Activated CD4-positive, alpha-beta T cell treated with anti-CD3 and anti-CD28 coated beads for 36 hours (primary cell): ENCODE data around the gene TRAFD1. TPM values are rescaled to one million over a fixed set of nuclear protein-coding genes. Genes with fewer than 3 reads are reported as not detected.

Source experiments
- ATAC-seq: fragments of 200-7000 bp; cut with Tn5 transposase; one replicate; pipeline ENCODE4 v1.10.0; 2021; ENCODE audit warnings: mild to moderate bottlenecking, moderate library complexity
- CTCF ChIA-PET: fragments of 350-600 bp; sonication (Branson Sonifier 250); formaldehyde crosslinking; loops from one replicate; lab custom pipeline; 2021; ENCODE audit warnings: antibody characterized with exemption; lab: Charles Lee
- POLR2A ChIA-PET: fragments of 350-600 bp; sonication (Branson Sonifier 250); formaldehyde crosslinking; loops from one replicate; lab custom pipeline; 2021; ENCODE audit warnings: antibody characterized with exemption, inconsistent platforms; lab: Charles Lee
- DNase-seq: peaks from one replicate; pipeline ENCODE4 v3.0.0-alpha.2; 2020
- H3K27ac Mint-ChIP-seq: one replicate; pipeline ENCODE4 v1.8.0; 2021; ENCODE audit warnings: mixed read lengths
- H3K27me3 Mint-ChIP-seq: one replicate; pipeline ENCODE4 v1.8.0; 2021; ENCODE audit warnings: mixed read lengths
- H3K36me3 Mint-ChIP-seq: one replicate; pipeline ENCODE4 v1.8.0; 2021; ENCODE audit warnings: low read depth, mixed read lengths
- H3K4me1 Mint-ChIP-seq: one replicate; pipeline ENCODE4 v1.8.0; 2021; ENCODE audit warnings: mixed read lengths
- H3K4me3 Mint-ChIP-seq: one replicate; pipeline ENCODE4 v1.8.0; 2021; ENCODE audit warnings: mild to moderate bottlenecking, moderate library complexity, mixed read lengths
- H3K9me3 Mint-ChIP-seq: one replicate; pipeline ENCODE4 v1.8.0; 2021; ENCODE audit warnings: low read depth, mixed read lengths
- intact Hi-C, 2 experiments: fragments of 100-400 bp; cut with DNase I in 1 of 2; cut with micrococcal nuclease in 1 of 2; formaldehyde crosslinking; loops; one replicate each; pipeline versions ENCODE4 v1.14.2 to v1.15.1; 2022 to 2024; cut with DNase I, micrococcal nuclease
- total RNA-seq, 2 experiments: library from RNA; stranded (reverse); gene quantifications; one replicate each; pipeline ENCODE4 v1.2.3, GENCODE V29; 2021

Gene TRAFD1
- total RNA-seq, 2 experiments from 2014 or later, result 52.5 to 54.1 TPM

DNA sequence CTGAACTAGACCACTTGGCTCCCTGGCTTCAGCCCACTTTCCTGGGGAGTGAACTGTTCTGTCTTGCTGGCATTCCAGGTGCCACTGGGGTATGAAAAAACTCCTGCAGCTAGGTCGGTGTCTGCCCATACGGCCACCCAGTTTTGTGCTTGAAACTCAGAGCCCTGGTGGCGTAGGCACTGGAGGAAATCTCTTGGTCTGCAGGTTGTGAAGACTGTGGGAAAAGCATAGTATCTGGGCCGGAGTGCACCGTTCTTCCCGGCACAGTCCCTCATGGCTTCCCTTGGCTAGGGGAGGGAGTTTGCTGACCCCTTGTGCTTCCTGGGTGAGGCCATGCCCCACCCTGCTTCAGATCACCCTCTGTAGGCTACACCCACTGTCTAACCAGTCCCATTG, 33.8 kb downstream of the TRAFD1 start:
- Mint-ChIP-seq H3K36me3 (peaks cover 77% of the 10 kb centered on the region), H3K27me3 (no peaks in the 10 kb centered on the region), H3K27ac (peak overlapping the region; percentile 49), H3K4me1 (peaks cover 13% of the 10 kb centered on the region), H3K4me3 (no peak overlapping the region), H3K9me3 (peaks cover 28% of the 10 kb centered on the region)
- DNase-seq (no peak), ATAC-seq (no peak)
- intact Hi-C loops, result no loop called here
- ChIA-PET POLR2A (interaction anchor here (0.5 kb wide), 1 partner anchor 185 kb away, joined by 5 read pairs; no protein-coding TSS in a partner anchor), CTCF (interaction anchor here (0.6 to 0.9 kb wide), 2 partner anchors 15 to 59 kb away, joined by 3 read pairs; no protein-coding TSS in a partner anchor)

DNA sequence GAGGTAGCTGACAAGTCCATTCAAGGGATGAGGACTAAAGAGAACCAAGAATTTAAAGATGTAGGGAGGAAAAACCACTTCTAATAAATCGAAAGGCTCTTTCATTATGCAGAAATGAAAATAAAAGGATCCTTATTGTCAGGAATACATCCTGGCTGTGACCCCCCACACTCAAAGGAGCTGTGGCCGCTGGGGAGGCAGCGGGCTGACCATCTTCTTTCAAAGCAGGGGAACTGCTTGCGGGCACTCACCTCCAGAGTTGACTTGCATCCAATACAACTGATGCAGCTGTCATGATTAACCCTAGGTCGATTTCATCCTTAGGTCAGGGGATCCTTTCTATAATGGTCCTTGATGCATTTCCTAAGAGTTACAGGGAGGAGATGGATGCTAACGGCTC, 35.3 kb downstream of the TRAFD1 start:
- Mint-ChIP-seq H3K4me1 (peaks cover 13% of the 10 kb centered on the region), H3K27ac (no peak overlapping the region), H3K36me3 (peaks cover 65% of the 10 kb centered on the region), H3K4me3 (no peak overlapping the region), H3K27me3 (no peaks in the 10 kb centered on the region), H3K9me3 (peaks cover 26% of the 10 kb centered on the region)
- ATAC-seq (no peak), DNase-seq (no peak)
- intact Hi-C loops, result no loop called here
- ChIA-PET CTCF (no interaction called here), POLR2A (no interaction called here)

DNA sequence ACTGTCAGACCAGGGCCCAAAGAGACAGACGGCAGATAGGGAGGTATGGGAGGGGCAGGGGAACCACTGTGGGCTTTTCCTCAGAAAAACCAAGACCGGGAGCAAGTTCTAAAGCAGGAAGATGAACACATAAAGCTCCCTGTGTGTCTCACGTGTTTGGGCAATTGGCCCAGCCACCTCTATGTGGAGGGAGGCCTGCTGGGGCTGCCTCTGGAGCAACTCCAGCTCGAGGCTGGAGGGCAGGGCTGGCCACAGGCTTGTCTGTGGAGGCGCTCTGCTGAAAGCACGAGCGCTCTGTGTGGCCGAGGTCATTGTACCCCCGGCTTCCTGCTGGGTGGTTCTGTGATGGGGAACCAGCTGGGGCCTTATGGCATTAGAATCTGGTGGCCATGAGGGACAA, 36.4 kb downstream of the TRAFD1 start:
- no peak for DNase-seq
- Mint-ChIP-seq H3K27me3 (no peaks in the 10 kb centered on the region), H3K4me1 (peaks cover 13% of the 10 kb centered on the region), H3K4me3 (no peak overlapping the region), H3K9me3 (peaks cover 22% of the 10 kb centered on the region), H3K36me3 (peaks cover 54% of the 10 kb centered on the region), H3K27ac (no peak overlapping the region)
- ChIA-PET CTCF (interaction anchor here (0.7 kb wide), 2 partner anchors 27 to 349 kb away, joined by 3 read pairs; no protein-coding TSS in a partner anchor), POLR2A (no interaction called here)
- intact Hi-C loops, result no loop called here
- ATAC-seq, result no peak

DNA sequence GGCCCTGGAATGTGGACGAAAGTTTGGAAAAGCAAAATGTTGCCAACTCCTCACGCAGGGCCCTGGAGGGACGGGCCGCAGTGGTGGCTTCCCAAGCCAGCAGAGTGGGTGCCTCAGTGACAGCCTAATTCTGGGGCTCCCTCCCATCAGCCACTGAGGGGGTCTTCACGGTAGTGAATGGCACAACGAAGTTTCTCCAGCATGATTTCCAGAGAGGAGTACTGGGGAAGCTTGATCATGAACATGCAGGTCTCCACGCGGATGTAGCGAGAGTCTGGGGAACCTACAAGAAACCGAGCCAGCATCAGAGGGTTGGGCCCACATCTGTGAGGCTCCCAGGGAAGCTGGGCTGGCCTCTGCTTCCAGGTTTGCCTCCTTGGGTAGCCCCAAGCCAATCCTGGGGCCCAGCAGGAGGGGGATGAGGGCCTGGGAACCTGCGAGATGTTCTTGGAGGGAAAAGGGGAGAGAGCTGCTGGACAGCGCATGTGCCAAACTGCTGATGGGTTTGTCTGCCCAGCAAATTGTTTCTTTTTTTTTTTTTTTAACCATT, 37.0 kb downstream of the TRAFD1 start:
- DNase-seq, result no peak
- Mint-ChIP-seq H3K4me1 (peaks cover 13% of the 10 kb centered on the region), H3K36me3 (peaks cover 48% of the 10 kb centered on the region), H3K27ac (no peak overlapping the region), H3K27me3 (no peaks in the 10 kb centered on the region), H3K9me3 (peaks cover 17% of the 10 kb centered on the region), H3K4me3 (no peak overlapping the region)
- CTCF ChIA-PET, result interaction anchor here (0.7 kb wide), 1 partner anchor 350 kb away, joined by 3 read pairs; no protein-coding TSS in a partner anchor
- ATAC-seq, result no peak
- POLR2A ChIA-PET, result no interaction called here
- intact Hi-C loops, result no loop called here

DNA sequence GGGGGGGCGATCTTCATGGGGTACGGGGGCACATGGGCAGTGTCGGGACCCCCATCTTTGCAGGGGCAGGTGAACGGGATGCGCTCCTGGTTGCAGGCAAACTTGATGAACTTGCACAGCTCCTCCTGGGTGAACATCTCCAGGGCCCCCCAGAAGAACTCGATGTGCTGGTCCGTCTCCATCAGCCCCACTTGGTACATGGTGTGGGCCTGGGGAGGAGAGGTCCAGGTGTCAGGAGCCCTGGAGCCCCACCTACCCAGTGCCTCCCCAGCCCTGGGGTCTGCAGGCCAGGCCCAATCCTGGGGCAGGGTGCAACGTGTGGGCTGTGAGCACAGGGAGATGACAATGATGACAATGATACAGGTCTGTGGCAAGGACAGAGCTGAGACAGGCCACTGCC, 37.7 kb downstream of the TRAFD1 start:
- DNase-seq, result no peak
- Mint-ChIP-seq H3K4me1 (peaks cover 11% of the 10 kb centered on the region), H3K27ac (no peak overlapping the region), H3K9me3 (peaks cover 14% of the 10 kb centered on the region), H3K27me3 (no peaks in the 10 kb centered on the region), H3K36me3 (peaks cover 41% of the 10 kb centered on the region), H3K4me3 (no peak overlapping the region)
- ChIA-PET POLR2A (no interaction called here), CTCF (no interaction called here)
- ATAC-seq, result no peak
- intact Hi-C loops, result no loop called here

DNA sequence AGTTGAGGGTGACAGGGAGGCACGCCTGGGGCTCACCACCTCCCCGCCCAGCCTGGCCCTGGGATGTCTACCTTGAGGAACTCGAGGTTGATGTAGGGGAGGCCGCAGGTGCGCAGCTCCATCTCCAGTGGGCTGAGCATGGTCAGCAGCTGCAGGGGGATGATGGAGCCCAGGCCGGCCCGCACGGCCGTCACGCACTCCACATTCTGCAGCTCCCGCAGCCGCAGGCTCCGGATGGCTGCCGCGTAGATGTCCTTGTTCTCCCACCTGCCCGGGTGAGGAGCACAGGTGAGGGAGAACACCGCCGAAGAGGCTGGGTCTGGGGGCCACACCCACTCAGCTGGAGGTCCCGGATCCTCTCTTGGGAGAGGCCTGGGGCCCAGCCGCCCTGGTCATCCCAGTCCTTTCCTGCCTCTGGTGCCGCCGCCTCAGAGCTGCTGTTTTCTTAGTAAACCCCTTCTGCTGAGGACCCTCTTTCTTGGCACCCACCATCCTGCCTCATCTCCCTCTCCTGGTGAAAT, 38.2 kb downstream of the TRAFD1 start:
- H3K27me3 Mint-ChIP-seq, result no peaks in the 10 kb centered on the region
- ATAC-seq, result no peak
- no peak overlapping the region for H3K4me3 Mint-ChIP-seq
- intact Hi-C loops, result no loop called here
- ChIA-PET CTCF (no interaction called here), POLR2A (no interaction called here)
- H3K27ac Mint-ChIP-seq, result no peak overlapping the region
- peaks cover 36% of the 10 kb centered on the region for H3K36me3 Mint-ChIP-seq
- no peak for DNase-seq
- H3K4me1 Mint-ChIP-seq, result peaks cover 8% of the 10 kb centered on the region
- H3K9me3 Mint-ChIP-seq, result peaks cover 9% of the 10 kb centered on the region

DNA sequence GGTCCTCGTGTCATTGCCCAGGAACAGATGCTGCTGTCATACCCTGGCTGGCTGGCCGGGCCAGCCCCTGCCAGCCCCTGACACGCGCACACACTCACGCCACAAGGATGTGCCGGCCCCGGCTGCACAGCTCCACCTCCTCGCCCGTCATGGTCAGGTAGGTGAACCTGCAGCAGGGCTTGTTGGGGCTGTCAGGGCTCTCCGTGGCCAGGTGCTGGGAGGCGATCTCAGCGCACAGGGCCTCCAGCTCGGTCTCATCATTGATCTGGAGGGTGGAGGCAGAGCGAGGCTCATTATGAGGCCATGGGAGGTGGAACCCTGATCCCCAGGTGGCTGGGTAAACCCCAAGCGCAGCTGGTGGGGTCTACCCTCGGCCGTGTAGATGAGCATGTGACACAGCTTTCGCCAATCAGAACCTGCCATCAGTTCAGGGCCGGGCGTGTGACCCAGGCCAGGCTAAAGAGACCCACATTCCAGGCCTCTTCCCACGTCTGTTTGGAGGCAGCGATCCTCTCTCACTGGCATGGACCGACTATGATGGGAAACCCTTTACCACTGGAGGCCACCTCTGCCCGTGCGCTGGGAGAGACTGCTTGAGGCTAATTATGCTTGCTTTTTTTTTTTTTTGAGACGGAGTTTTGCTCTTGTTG, 38.8 kb downstream of the TRAFD1 start:
- Mint-ChIP-seq H3K4me1 (peaks cover 4% of the 10 kb centered on the region), H3K4me3 (no peak overlapping the region), H3K9me3 (peaks cover 8% of the 10 kb centered on the region), H3K27ac (no peak overlapping the region), H3K36me3 (peaks cover 30% of the 10 kb centered on the region), H3K27me3 (no peaks in the 10 kb centered on the region)
- CTCF ChIA-PET, result no interaction called here
- POLR2A ChIA-PET, result no interaction called here
- DNase-seq (no peak), ATAC-seq (no peak)
- intact Hi-C loops, result no loop called here

DNA sequence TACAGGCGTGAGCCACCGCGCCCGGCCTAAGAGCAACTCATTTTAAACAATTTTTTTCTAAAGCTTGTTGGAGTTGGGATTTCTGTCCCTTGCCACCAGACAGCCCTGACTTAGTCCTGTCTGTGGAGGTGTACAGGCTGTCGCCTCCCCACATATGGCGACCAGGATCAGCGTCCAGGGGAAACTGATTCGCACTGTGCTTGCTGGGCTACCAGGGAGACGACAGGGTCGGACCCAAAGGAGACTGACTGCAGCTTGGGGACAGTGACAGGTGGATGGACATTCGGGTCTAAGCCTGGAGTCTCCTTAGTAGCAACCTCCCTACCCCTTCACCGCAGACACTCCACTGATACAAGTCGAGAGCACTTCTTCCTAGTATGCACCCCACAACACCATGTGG, 40.3 kb downstream of the TRAFD1 start:
- POLR2A ChIA-PET, result no interaction called here
- intact Hi-C loops, result no loop called here
- Mint-ChIP-seq H3K4me1 (no peaks in the 10 kb centered on the region), H3K4me3 (no peak overlapping the region), H3K27me3 (no peaks in the 10 kb centered on the region), H3K27ac (no peak overlapping the region), H3K36me3 (peaks cover 17% of the 10 kb centered on the region), H3K9me3 (no peaks in the 10 kb centered on the region)
- CTCF ChIA-PET, result interaction anchor here (0.5 kb wide), 1 partner anchor 1357 kb away, joined by 3 read pairs; no protein-coding TSS in a partner anchor
- DNase-seq (no peak), ATAC-seq (no peak)

DNA sequence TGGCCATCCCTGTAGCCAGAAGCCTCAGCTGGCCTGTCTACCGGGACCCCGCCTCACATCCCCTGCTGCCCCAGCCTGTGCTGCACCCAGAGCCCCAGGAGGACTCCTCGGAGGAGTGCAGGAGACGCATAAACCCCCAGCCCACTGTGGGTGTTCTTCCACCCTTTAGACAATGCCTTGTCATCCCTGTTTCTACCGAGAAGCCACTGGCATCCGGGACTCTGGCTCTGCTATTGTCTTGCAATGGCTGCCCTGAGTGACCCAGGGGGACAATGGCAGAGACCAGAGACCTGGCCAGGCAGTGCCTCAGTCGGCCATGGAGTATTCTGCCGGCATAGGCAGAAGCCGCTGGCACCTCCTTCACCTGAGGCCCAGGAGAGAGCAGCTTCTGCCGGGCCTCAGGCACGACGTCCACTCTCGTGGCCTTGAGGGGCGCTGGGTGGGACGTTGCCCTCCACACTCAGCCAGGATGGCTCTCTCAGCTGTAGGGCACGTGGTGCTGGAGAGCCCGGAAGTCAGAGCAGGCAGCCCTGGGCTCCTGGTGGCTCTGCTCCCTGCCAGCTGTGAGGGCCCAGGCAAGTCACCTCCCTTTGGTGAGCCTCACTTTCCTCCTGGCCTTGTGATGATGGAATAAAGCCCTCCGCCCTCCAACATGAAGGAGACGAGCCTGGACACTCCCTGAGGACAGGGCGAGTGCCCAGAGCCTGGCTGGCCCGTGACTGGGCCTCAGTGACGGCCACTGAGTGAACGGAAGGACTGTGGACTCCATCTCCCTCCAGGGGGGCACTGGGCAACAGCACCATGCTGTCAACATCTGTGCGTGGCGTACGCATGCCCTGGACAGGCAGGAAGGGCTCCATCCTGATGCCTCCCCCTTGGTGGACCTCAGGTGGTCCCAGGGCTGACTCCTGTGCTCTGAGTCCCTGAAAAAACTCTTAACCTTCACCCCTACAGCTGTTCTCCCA, 41.0 kb downstream of the TRAFD1 start:
- no peaks in the 10 kb centered on the region for H3K4me1 Mint-ChIP-seq
- H3K4me3 Mint-ChIP-seq, result no peak overlapping the region
- H3K9me3 Mint-ChIP-seq, result no peaks in the 10 kb centered on the region
- H3K27ac Mint-ChIP-seq, result no peak overlapping the region
- peaks cover 10% of the 10 kb centered on the region for H3K36me3 Mint-ChIP-seq
- no peaks in the 10 kb centered on the region for H3K27me3 Mint-ChIP-seq
- intact Hi-C loops, result no loop called here
- ChIA-PET CTCF (interaction anchor here (0.5 to 0.7 kb wide), 2 partner anchors 223 to 1357 kb away, joined by 3 to 4 read pairs; no protein-coding TSS in a partner anchor), POLR2A (no interaction called here)
- ATAC-seq (no peak), DNase-seq (no peak)

DNA sequence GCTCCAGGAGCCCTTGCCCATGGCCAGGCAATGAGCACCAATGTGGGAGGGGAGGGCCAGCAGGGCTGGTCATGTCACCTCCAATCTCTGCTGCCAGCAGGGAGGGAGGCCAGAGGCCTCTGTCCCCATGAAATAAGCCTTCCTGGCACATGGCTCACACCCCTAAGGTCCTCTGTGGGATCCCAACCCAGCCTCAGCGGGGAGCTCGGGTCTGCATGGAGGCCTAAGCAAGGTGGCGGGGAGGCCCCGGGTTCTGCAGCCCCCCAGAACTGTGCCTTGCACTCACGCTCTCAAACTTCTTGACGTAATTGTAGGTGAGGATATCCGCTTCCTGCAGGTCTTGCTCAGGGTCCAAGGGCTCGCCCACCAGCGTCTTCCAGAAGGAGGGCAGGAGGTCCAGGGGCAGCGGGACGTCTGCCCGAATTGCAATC, 41.7 kb downstream of the TRAFD1 start:
- ATAC-seq, result no peak
- CTCF ChIA-PET, result interaction anchor here (0.7 kb wide), 1 partner anchor 223 kb away, joined by 4 read pairs; no protein-coding TSS in a partner anchor

More for the DNA sequence above, 41.7 kb downstream of the TRAFD1 start:
- Mint-ChIP-seq H3K4me1 (no peaks in the 10 kb centered on the region), H3K4me3 (no peak overlapping the region), H3K27me3 (no peaks in the 10 kb centered on the region), H3K27ac (no peak overlapping the region), H3K36me3 (peaks cover 4% of the 10 kb centered on the region), H3K9me3 (no peaks in the 10 kb centered on the region)
- intact Hi-C loops, result no loop called here
- POLR2A ChIA-PET, result no interaction called here
- no peak for DNase-seq
